ENCODE data around the gene IL22RA1. TPM values are rescaled to one million over a fixed set of nuclear protein-coding genes. Genes with fewer than 3 reads are reported as not detected.

The IL22RA1 gene
- total RNA-seq, 1 experiment from 2014 or later: 0.28 TPM

GRCh38 chr1:24138476-24139221, 4.3 kb downstream of the IL22RA1 start (continued):
- TF ChIP-seq ESRRA (CRISPR knock-in tag; IDR thresholded peaks at IDR 0.05; ENCODE audit: borderline replicate concordance) (no peak), NR3C1 (CRISPR knock-in tag; conservative IDR thresholded peaks at IDR 0.05; ENCODE audit: low read depth) (no peak)

DNA sequence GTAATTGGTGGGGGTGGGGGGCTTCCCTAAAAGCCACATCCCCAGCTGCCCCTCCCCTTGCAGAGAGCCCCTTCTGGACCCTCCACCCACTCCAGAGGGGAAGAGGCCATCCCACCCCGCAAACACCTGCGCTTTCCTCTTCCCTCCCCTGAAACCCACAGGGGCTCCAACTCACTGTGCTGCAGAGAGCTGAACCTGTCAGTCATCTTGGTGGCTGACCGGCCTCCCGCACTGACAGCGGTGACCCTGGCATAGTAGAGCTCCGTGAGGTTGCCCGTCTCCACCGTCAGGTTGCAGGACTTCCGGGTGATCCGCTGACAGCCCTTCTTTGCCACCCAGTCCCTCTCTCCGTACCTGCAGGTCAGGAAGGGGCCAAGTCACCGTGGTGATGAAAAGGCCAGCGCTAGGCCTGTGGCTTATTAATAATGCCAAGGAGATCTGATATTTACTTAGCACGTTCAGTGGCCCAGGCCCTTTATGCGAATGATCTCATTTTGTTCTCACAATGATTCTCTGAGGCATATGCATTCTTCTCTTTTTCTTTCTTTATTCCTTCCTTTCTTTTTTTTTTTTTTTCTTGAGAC, 5.9 kb downstream of the IL22RA1 start:
- ATAC-seq: no peak

More for the DNA sequence above, 5.9 kb downstream of the IL22RA1 start:
- Mint-ChIP-seq H3K27ac (no peak overlapping the region), H3K4me1 (peaks cover 4% of the 10 kb centered on the region; the same call in 1 of the 2 replicates), H3K27me3 (ENCODE audit: low read depth) (no peaks in the 10 kb centered on the region), H3K4me3 (no peak overlapping the region), H3K36me3 (no peaks in the 10 kb centered on the region), H3K9me3 (peaks cover 6% of the 10 kb centered on the region)
- POLR2A ChIA-PET: no interaction called here
- TF ChIP-seq ZNF219 (CRISPR knock-in tag; IDR thresholded peaks at IDR 0.05; ENCODE audit: borderline replicate concordance) (no peak), CREB1 (CRISPR knock-in tag; IDR thresholded peaks at IDR 0.05) (no peak), ZSCAN18 (CRISPR knock-in tag; IDR thresholded peaks at IDR 0.05) (no peak), AFF4 (CRISPR knock-in tag; IDR thresholded peaks at IDR 0.05; ENCODE audit: borderline replicate concordance) (no peak), ZNF232 (CRISPR knock-in tag; IDR thresholded peaks at IDR 0.05) (no peak), NFATC4 (CRISPR knock-in tag; IDR thresholded peaks at IDR 0.05) (no peak), IRF1 (CRISPR knock-in tag; IDR thresholded peaks at IDR 0.05) (no peak), KAT7 (CRISPR knock-in tag; IDR thresholded peaks at IDR 0.05; ENCODE audit: borderline replicate concordance) (no peak), TCF7 (CRISPR knock-in tag; IDR thresholded peaks at IDR 0.05; ENCODE audit: low read depth) (no peak), ZNF396 (CRISPR knock-in tag; IDR thresholded peaks at IDR 0.05; ENCODE audit: borderline replicate concordance) (no peak), ARID4B (CRISPR knock-in tag; IDR thresholded peaks at IDR 0.05; ENCODE audit: borderline replicate concordance) (no peak), NR3C1 (CRISPR knock-in tag; conservative IDR thresholded peaks at IDR 0.05; ENCODE audit: low read depth) (no peak), STAT6 (CRISPR knock-in tag; conservative IDR thresholded peaks at IDR 0.05; ENCODE audit: low read depth) (no peak), FOXP1 (CRISPR knock-in tag; IDR thresholded peaks at IDR 0.05; ENCODE audit: borderline replicate concordance) (no peak)
- TF ChIP-seq, protein P1, sequence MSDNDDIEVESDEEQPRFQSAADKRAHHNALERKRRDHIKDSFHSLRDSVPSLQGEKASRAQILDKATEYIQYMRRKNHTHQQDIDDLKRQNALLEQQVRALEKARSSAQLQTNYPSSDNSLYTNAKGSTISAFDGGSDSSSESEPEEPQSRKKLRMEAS (CRISPR knock-in tag; IDR thresholded peaks at IDR 0.05): no peak
- TF ChIP-seq, protein P2, sequence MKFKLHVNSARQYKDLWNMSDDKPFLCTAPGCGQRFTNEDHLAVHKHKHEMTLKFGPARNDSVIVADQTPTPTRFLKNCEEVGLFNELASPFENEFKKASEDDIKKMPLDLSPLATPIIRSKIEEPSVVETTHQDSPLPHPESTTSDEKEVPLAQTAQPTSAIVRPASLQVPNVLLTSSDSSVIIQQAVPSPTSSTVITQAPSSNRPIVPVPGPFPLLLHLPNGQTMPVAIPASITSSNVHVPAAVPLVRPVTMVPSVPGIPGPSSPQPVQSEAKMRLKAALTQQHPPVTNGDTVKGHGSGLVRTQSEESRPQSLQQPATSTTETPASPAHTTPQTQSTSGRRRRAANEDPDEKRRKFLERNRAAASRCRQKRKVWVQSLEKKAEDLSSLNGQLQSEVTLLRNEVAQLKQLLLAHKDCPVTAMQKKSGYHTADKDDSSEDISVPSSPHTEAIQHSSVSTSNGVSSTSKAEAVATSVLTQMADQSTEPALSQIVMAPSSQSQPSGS (CRISPR knock-in tag; IDR thresholded peaks at IDR 0.05; ENCODE audit: borderline replicate concordance, low read depth): no peak
- TF ChIP-seq, protein P3, sequence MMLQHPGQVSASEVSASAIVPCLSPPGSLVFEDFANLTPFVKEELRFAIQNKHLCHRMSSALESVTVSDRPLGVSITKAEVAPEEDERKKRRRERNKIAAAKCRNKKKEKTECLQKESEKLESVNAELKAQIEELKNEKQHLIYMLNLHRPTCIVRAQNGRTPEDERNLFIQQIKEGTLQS (CRISPR knock-in tag; conservative IDR thresholded peaks at IDR 0.05): no peak
- CTCF ChIA-PET: interaction anchor here (0.9 to 1.3 kb wide), 3 partner anchors 10 to 66 kb away, joined by 3 to 6 read pairs (median 3); no protein-coding TSS in a partner anchor
- DNase-seq (ENCODE audit: low spot score): no peak
